Measurements from ENCODE around the gene SORCS1. TPM values are rescaled to one million over a fixed set of nuclear protein-coding genes. Genes with fewer than 3 reads are reported as not detected.

The SORCS1 gene
- total RNA-seq, 1 experiment from 2014 or later = 1.7 TPM

DNA sequence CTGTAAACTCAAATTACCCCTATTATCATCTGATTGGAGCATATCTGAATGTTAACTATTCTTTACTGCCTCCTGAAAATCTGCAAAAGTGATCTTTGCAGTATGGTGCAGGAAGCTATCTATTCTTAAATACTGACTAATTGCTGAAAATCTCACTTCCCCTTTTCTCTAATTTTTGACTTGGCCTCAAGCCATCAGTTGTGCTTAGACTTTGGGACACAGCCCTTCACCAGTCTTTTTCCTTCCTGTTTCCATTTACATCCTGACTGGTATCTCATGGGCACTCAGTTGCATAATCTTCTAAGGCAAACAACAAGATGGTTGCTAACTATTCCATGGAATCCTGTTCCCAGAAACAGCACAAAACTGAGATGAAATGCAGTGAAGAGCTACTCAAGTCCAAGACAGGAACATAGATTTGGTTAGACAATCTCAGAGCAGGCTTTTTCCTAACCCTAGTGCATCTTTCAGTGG is 228.5 kb downstream of the SORCS1 start:
- Mint-ChIP-seq H3K36me3 (ENCODE audit: insufficient read depth in 1 of 3, low read depth in 3 of 3) (no peaks in the 10 kb centered on the region), H3K4me1 (peaks cover 0 to 10% of the 10 kb centered on the region in 2 experiments; a peak in 3 of 4 replicates), H3K9me3 (0 out of 5 replicates have a peak, but pooled peaks cover 0 to 1% of the 10 kb centered on the region in 2 experiments), H3K27ac (no peak overlapping the region), H3K4me3 (no peak overlapping the region), H3K27me3 (ENCODE audit: low read depth) (peaks cover 16% of the 10 kb centered on the region)
- Histone ChIP-seq H3K79me1 (ENCODE audit: insufficient read depth, low read depth, low read length, poor library complexity, severe bottlenecking) (no peaks in the 10 kb centered on the region), H4K20me1 (ENCODE audit: control insufficient read depth, insufficient read depth, insufficient read length) (no peaks in the 10 kb centered on the region), H2BK12ac (ENCODE audit: insufficient read length, low read depth, low read length) (no peak overlapping the region), H2AK5ac (ENCODE audit: insufficient read length, low read length) (no peak overlapping the region), H3K18ac (ENCODE audit: insufficient read length, low read depth, low read length) (no peak overlapping the region), H3K4ac (ENCODE audit: low read depth, low read length) (no peak overlapping the region), H3K56ac (ENCODE audit: insufficient read length, low read depth, low read length) (no peak overlapping the region), H3K9ac (ENCODE audit: extremely low read depth, insufficient read length, low read length) (no peak overlapping the region), H2BK5ac (ENCODE audit: insufficient read length, low read length) (no peak overlapping the region), H2BK120ac (ENCODE audit: low read depth, low read length, poor library complexity, severe bottlenecking) (no peak overlapping the region), H2AFZ (ENCODE audit: low read length) (no peak overlapping the region), H4K91ac (ENCODE audit: insufficient read length, low read depth, low read length) (no peak overlapping the region), H2BK15ac (ENCODE audit: low read depth, low read length) (no peak overlapping the region), H2BK20ac (ENCODE audit: low read depth, low read length, poor library complexity, severe bottlenecking) (no peak overlapping the region), H3K79me2 (ENCODE audit: insufficient read depth, low read length) (no peaks in the 10 kb centered on the region), H4K8ac (replicated peaks; ENCODE audit: insufficient read length, low read depth, low read length) (no peak overlapping the region), H4K5ac (ENCODE audit: insufficient read length, low read depth, low read length) (no peak overlapping the region), H3K4me2 (ENCODE audit: insufficient read depth, insufficient read length, low read length) (no peak overlapping the region), H3K23me2 (ENCODE audit: insufficient read length, low read depth, low read length, poor library complexity, severe bottlenecking) (no peaks in the 10 kb centered on the region), H3T11ph (ENCODE audit: low read length) (no peak overlapping the region), H3K27ac (ENCODE audit: insufficient read length, low read depth, low read length) (no peak overlapping the region), H3K23ac (ENCODE audit: insufficient read length, low read depth, low read length) (no peak overlapping the region), H3K27me3 (ENCODE audit: insufficient read depth, low read length) (no peaks in the 10 kb centered on the region), H3K4me1 (ENCODE audit: insufficient read depth, low read length) (no peaks in the 10 kb centered on the region), H3K9me3 (ENCODE audit: control insufficient read depth, low read depth, low read length) (no peaks in the 10 kb centered on the region), H3K14ac (ENCODE audit: insufficient read depth, low read length) (no peak overlapping the region)
- TF ChIP-seq, protein P1, sequence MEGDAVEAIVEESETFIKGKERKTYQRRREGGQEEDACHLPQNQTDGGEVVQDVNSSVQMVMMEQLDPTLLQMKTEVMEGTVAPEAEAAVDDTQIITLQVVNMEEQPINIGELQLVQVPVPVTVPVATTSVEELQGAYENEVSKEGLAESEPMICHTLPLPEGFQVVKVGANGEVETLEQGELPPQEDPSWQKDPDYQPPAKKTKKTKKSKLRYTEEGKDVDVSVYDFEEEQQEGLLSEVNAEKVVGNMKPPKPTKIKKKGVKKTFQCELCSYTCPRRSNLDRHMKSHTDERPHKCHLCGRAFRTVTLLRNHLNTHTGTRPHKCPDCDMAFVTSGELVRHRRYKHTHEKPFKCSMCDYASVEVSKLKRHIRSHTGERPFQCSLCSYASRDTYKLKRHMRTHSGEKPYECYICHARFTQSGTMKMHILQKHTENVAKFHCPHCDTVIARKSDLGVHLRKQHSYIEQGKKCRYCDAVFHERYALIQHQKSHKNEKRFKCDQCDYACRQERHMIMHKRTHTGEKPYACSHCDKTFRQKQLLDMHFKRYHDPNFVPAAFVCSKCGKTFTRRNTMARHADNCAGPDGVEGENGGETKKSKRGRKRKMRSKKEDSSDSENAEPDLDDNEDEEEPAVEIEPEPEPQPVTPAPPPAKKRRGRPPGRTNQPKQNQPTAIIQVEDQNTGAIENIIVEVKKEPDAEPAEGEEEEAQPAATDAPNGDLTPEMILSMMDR (conservative IDR thresholded peaks at IDR 0.05) = no peak
- DNase-seq = no peak

All from H9 (cell line).